ENCODE measurements around the gene KCTD3.

KCTD3 gene

DNA sequence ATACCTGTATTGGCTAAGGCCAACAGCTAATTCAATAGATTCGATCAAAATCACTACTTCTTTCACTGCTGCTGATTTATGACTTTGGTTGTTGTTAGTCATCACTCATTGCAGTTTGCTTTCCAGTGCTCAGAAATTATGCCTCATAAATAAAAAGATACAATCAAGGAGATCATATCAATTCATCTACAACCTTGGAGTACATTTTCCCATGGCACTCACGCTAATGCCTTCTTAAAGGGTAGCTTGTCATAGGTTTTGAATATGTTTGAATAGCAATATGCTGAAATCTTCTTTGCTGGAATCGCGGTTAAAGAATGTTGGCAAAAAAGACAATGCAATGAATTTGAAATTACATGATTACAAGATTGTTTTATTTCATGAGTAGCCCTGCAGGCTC, 89.9 kb downstream of the KCTD3 start:
- DNase-seq (ENCODE audit: low read depth): no peak

DNA sequence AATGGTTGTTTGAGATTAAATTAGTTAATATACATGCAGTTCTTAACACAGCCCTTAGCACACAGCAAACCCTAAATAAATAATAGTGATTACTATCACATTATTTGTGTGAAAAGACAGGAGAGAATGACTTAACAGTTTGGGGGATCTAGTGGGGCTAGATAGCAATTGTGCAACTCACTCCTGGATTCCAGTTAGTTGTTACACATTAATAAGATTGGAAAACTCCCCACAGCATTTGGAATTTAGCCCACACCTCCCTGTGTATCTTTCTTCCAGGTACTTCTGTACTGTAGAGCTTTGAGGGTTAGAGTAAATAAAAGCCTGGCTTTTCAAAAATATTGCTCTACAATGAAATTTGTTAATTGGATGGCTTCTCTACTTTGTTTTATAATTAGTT, 93.2 kb downstream of the KCTD3 start:
- no peak for DNase-seq (ENCODE audit: low read depth)

GRCh38 chr1:215661033-215661432, 93.9 kb downstream of the KCTD3 start:
- DNase-seq (ENCODE audit: low read depth): no peak

DNA sequence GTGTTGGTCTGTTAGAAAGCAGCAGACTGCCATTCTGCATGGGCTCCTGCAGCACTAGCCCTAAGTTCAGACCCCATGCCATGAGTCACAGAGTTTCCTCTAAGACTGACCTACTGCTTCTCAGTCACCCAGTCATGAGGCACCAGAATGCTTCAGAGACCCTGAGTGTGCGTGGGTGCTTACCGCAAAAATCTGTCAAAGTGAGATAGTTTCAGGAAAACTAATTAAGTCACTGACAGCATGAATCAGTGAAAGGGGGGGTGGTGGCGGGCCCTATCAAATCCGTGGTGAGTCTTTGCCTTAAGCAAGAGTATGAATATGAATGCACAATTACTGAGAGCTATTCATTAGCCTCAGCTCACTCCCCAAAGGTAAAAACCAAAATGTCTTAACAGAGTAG, 98.1 kb downstream of the KCTD3 start:
- DNase-seq (ENCODE audit: low read depth): peak; percentile 77

DNA sequence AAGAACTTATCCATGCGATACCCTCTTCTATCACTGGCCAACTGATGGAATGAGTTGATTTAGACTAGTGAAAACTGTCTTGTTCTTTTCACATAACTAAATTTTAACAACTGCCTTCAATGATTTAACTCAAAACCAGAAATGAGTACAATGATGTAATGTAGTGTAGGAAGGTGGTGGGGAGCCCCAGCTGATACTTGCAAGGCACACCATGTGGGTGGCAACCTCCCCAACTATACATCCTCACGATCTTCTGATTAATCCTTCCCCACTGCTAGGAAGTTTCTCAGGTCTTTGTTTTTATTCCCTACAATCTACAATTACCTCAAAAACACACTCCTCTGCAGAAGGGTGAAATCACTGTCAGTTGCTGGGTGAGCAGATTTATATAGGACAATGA, 100.7 kb downstream of the KCTD3 start:
- DNase-seq (ENCODE audit: low read depth): no peak

DNA sequence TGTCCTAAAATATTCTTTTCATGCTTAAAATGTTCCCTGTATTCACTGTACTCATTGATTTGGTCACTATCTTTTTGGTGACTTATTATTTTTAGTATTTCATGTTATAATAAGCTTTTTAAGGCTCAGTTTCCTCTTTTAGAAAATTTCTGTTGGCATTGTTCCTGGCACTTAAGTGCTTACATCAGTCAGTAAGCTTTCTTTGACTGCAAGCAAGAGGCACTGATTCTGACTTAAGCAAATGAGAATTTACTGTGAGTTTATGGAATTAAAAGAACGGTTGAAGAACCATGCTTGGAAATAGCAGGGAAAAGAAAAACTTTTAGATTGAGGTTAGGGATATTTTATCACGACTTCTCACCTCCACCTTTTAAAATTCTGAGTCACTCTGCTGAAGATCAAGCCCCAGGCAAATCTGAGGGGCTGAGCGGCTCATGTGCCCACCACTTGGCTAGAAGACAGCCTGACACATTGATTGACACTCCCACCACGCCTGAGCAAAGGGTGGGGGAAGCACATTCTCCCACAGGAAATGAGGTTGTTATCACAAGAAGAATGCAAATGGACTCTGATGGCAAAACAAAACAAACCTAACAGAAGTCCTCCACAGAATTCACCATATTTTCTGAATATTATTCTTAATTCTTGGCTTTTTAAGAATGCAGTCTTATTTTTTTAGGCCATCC, 102.8 kb downstream of the KCTD3 start:
- no peak for DNase-seq (ENCODE audit: low read depth)

Measured in amniotic epithelial cell (primary cell).